Measurements from ENCODE around the gene PERP. TPM values are rescaled to one million over a fixed set of nuclear protein-coding genes. Genes with fewer than 3 reads are reported as not detected.
A peak's percentile ranks its signal among the peaks of the same experiment; 100 is the strongest.

The PERP gene
- total RNA-seq, 1 experiment from 2014 or later = 96.5 TPM

- DNase-seq (ENCODE audit: low spot score) = no peak
Observed at GRCh38 chr6:138052783-138053182, 54.4 kb downstream of the PERP start.

GRCh38 chr6:138044972-138045371, 62.2 kb downstream of the PERP start:
- no peak for DNase-seq (ENCODE audit: low spot score)

- DNase-seq (ENCODE audit: low spot score) = peak; percentile 15
Observed at GRCh38 chr6:138044458-138044857, 62.8 kb downstream of the PERP start.

Other genes starting within 250 kb of the PERP start
- gene TNFAIP3, start 240.2 kb downstream of the PERP start, total RNA-seq (2014; rRNA removed; shearing (Covaris generic)) = 1.2 and 1.6 TPM in 2 replicates
- gene ARFGEF3, start 54.5 kb upstream of the PERP start, total RNA-seq (2014; rRNA removed; shearing (Covaris generic)) = 3.1 and 3.5 TPM in 2 replicates
- gene PBOV1, start 111.1 kb upstream of the PERP start, total RNA-seq (2014; rRNA removed; shearing (Covaris generic)) = not detected in 2 replicates